ENCODE measurements around the gene LST1. TPM values are rescaled to one million over a fixed set of nuclear protein-coding genes. Genes with fewer than 3 reads are reported as not detected.
A peak's percentile ranks its signal among the peaks of the same experiment; 100 is the strongest.

Gene LST1
- total and polyA plus RNA-seq, 2 of the 4 experiments (the other 2 are of a cell fraction): not detected

- Histone ChIP-seq H4K5ac (ENCODE audit: low read depth, low read length) (no peak overlapping the region), H2BK5ac (ENCODE audit: low read depth, low read length, poor library complexity, severe bottlenecking) (peak overlapping the region; percentile 46), H4K20me1 (ENCODE audit: insufficient read depth, low read length) (no peaks in the 10 kb centered on the region), H3K9ac (ENCODE audit: low read depth, low read length) (no peak overlapping the region), H3K9me3 (ENCODE audit: control insufficient read depth, insufficient read depth, low read length) (no peaks in the 10 kb centered on the region), H3K36me3 (ENCODE audit: control insufficient read depth, insufficient read depth, low read length) (peaks cover 28% of the 10 kb centered on the region), H3K4me3 (ENCODE audit: insufficient read depth, low read depth, low read length) (no peak overlapping the region), H2AFZ (replicated peaks; ENCODE audit: low read length, poor library complexity) (peak overlapping the region; percentile 9), H3K9me1 (ENCODE audit: insufficient read depth, low read length) (peaks cover 19% of the 10 kb centered on the region; the same call in 1 of the 2 replicates), H3K27ac (ENCODE audit: insufficient read depth, low read length) (no peak overlapping the region), H2BK20ac (ENCODE audit: low read depth, low read length) (peak overlapping the region; percentile 14; the same call in 1 of the 2 replicates), H4K91ac (ENCODE audit: insufficient read depth, low read depth, low read length) (peak overlapping the region; percentile 52), H2AK5ac (ENCODE audit: low read depth, low read length) (peak overlapping the region; percentile 78; the same call in 1 of the 2 replicates), H3K14ac (replicated peaks; ENCODE audit: low read depth, low read length) (peak overlapping the region; percentile 52; the same call in 1 of the 2 replicates), H2AK9ac (replicated peaks; ENCODE audit: low read depth, low read length, poor library complexity) (peak overlapping the region; percentile 74), H2BK15ac (ENCODE audit: low read depth, low read length) (peak overlapping the region; percentile 21; the same call in 1 of the 3 replicates), H3K4me1 (ENCODE audit: control insufficient read depth, insufficient read depth, low read length) (peaks cover 18% of the 10 kb centered on the region), H3K18ac (ENCODE audit: low read depth, low read length) (no peak overlapping the region), H3K23ac (ENCODE audit: low read depth, low read length) (peak overlapping the region; percentile 59; the same call in 1 of the 2 replicates), H2BK120ac (ENCODE audit: low read depth, low read length) (0 out of 2 replicates have a peak overlapping the region, but pooled peaks have one; percentile 72), H3K79me1 (ENCODE audit: low read depth in 1 of 2, low read length in 2 of 2) (peaks cover 9 to 20% of the 10 kb centered on the region in 2 experiments; a peak in 3 of 4 replicates), H3K27me3 (ENCODE audit: control insufficient read depth, insufficient read depth, low read length) (no peaks in the 10 kb centered on the region), H3K4me2 (ENCODE audit: low read depth, low read length) (no peak overlapping the region), H3K56ac (ENCODE audit: extremely low read depth, insufficient read depth, low read length) (no peak overlapping the region), H3K4ac (ENCODE audit: low read depth, low read length) (peak overlapping the region; percentile 66), H4K8ac (ENCODE audit: low read depth in 2 of 2, low read length in 2 of 2) (peak overlapping the region in 1 of 2 experiments; percentile 57; a peak in 1 of 4 replicates)
- no peak for DNase-seq
- WGBS, 2 experiments (ENCODE audit: extremely low coverage in 2 of 2, insufficient read length in 1 of 2): 85% methylated on average over 3 of the region's 4 CpGs; no CpG with 5 or more reads in 1 of the 2 experiments
- POLR2A ChIA-PET (ENCODE audit: unreplicated experiment): no interaction called here
- TF ChIP-seq BHLHE40 (IDR thresholded peaks at IDR 0.05; ENCODE audit: low read depth, low read length) (no peak), RCOR1 (IDR thresholded peaks at IDR 0.05; ENCODE audit: insufficient replicate concordance, low read length) (no peak), RFX5 (IDR thresholded peaks at IDR 0.05; ENCODE audit: low read depth, low read length) (no peak), NFE2L2 (IDR thresholded peaks at IDR 0.05; ENCODE audit: low read depth, low read length) (no peak), CEBPB (IDR thresholded peaks at IDR 0.05; ENCODE audit: low read depth, low read length) (no peak), POLR2A (IDR thresholded peaks at IDR 0.05; ENCODE audit: low read depth, low read length) (no peak), MXI1 (IDR thresholded peaks at IDR 0.05; ENCODE audit: borderline replicate concordance, low read depth, low read length) (no peak), RAD21 (IDR thresholded peaks at IDR 0.05; ENCODE audit: low read length) (no peak), CHD1 (IDR thresholded peaks at IDR 0.05; ENCODE audit: low read depth, low read length) (no peak), FOS (IDR thresholded peaks at IDR 0.05; ENCODE audit: low read depth, low read length) (no peak)
- TF ChIP-seq, protein P1, sequence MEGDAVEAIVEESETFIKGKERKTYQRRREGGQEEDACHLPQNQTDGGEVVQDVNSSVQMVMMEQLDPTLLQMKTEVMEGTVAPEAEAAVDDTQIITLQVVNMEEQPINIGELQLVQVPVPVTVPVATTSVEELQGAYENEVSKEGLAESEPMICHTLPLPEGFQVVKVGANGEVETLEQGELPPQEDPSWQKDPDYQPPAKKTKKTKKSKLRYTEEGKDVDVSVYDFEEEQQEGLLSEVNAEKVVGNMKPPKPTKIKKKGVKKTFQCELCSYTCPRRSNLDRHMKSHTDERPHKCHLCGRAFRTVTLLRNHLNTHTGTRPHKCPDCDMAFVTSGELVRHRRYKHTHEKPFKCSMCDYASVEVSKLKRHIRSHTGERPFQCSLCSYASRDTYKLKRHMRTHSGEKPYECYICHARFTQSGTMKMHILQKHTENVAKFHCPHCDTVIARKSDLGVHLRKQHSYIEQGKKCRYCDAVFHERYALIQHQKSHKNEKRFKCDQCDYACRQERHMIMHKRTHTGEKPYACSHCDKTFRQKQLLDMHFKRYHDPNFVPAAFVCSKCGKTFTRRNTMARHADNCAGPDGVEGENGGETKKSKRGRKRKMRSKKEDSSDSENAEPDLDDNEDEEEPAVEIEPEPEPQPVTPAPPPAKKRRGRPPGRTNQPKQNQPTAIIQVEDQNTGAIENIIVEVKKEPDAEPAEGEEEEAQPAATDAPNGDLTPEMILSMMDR (conservative IDR thresholded peaks at IDR 0.05; ENCODE audit: low read depth, low read length): no peak
- TF ChIP-seq, protein P2, sequence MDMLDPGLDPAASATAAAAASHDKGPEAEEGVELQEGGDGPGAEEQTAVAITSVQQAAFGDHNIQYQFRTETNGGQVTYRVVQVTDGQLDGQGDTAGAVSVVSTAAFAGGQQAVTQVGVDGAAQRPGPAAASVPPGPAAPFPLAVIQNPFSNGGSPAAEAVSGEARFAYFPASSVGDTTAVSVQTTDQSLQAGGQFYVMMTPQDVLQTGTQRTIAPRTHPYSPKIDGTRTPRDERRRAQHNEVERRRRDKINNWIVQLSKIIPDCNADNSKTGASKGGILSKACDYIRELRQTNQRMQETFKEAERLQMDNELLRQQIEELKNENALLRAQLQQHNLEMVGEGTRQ (IDR thresholded peaks at IDR 0.05; ENCODE audit: low read depth, low read length): no peak
- no peak for ATAC-seq (ENCODE audit: low read depth)
- CTCF ChIA-PET: no interaction called here
- dilution Hi-C loops (cut with HindIII; ENCODE audit: low sequenced_read_pairs, unreplicated experiment): no loop called here
- no TSS peak for BruUV-seq (replicated peaks)
- intact Hi-C loops (cut with micrococcal nuclease): no loop called here
- in situ Hi-C loops (cut with MboI; ENCODE audit: low sequenced_read_pairs): no loop called here
Observed at GRCh38 chr6:31559606-31559957, 26.5 kb upstream of the LST1 start.
